SK-N-SH (cell line): Measurements from ENCODE around the gene RAB7A. TPM values are rescaled to one million over a fixed set of nuclear protein-coding genes. Genes with fewer than 3 reads are reported as not detected.

Experiments used
- CTCF ChIA-PET: fragments of 300-600, 350-600 bp; formaldehyde crosslinking; extraction: SDS; loops from one replicate; lab custom pipeline; 2021; lab: Yijun Ruan, JAX
- POLR2A ChIA-PET: fragments of 350-600 bp; sonication (Branson Sonifier 250); formaldehyde crosslinking; extraction: SDS; loops from one replicate; lab custom pipeline; 2020; ENCODE audit warnings: antibody characterized with exemption, inconsistent platforms; lab: Yijun Ruan, JAX
- DNase-seq: peaks from one replicate; pipeline ENCODE4 v3.0.0; 2012
- H2AFZ ChIP-seq: fragments of 200-600 bp; sonication (generic); 2 replicates; pipeline ENCODE4 v1.8.1; 2016; ENCODE audit warnings: antibody characterized with exemption, mild to moderate bottlenecking, low read depth
- H3F3A ChIP-seq: fragments of 200-600 bp; sonication (generic); replicated peaks from 2 replicates; pipeline ENCODE3; 2016; ENCODE audit warnings: antibody characterized with exemption, mild to moderate bottlenecking; ENCODE audit not compliant: insufficient read depth
- H3K27ac ChIP-seq, 2 experiments: fragments of 200-500 bp in 1 of 2; fragments of 200-600 bp in 1 of 2; sonication (Bioruptor generic) in 1 of 2; sonication (generic), shearing (Covaris generic) in 1 of 2; 2 replicates each; pipeline versions ENCODE4 v1.5.1 to v1.6.1; 2014 to 2016; ENCODE audit warnings: low read depth in 2 of 2, inconsistent platforms in 1 of 2, low read length in 1 of 2, mild to moderate bottlenecking in 1 of 2, mixed read lengths in 1 of 2
- H3K27me3 ChIP-seq: fragments of 200-600 bp; sonication (generic), shearing (Covaris generic); 2 replicates; pipeline ENCODE4 v1.6.1; 2016; ENCODE audit warnings: mixed run types; ENCODE audit not compliant: insufficient read depth
- H3K36me3 ChIP-seq, 2 experiments: fragments of 200-500 bp in 1 of 2; fragments of 200-600 bp in 1 of 2; sonication (Bioruptor generic) in 1 of 2; sonication (generic) in 1 of 2; replicated peaks in 1 of 2; 2 replicates each; pipeline versions ENCODE3 to v1.5.1; 2014 to 2016; ENCODE audit warnings: low read length in 1 of 2, mild to moderate bottlenecking in 1 of 2; ENCODE audit not compliant: insufficient read depth in 2 of 2, control insufficient read depth in 1 of 2
- H3K4me1 ChIP-seq, 2 experiments: fragments of 200-500 bp in 1 of 2; fragments of 200-600 bp in 1 of 2; sonication (Bioruptor generic) in 1 of 2; sonication (generic), shearing (Covaris generic) in 1 of 2; 2 replicates each; pipeline versions ENCODE4 v1.5.1 to v1.6.1; 2014 to 2016; ENCODE audit warnings: low read depth in 1 of 2, low read length in 1 of 2, mixed run types in 1 of 2; ENCODE audit not compliant: insufficient read depth in 2 of 2, control insufficient read depth in 1 of 2
- H3K4me2 ChIP-seq: fragments of 200-600 bp; sonication (generic), shearing (Covaris generic); 2 replicates; pipeline ENCODE4 v1.6.1; 2017; ENCODE audit warnings: mixed run types
- H3K4me3 ChIP-seq, 2 experiments: fragments of 200-500 bp in 1 of 2; fragments of 200-600 bp in 1 of 2; sonication (Bioruptor generic) in 1 of 2; sonication (generic), shearing (Covaris generic) in 1 of 2; 2 replicates each; pipeline versions ENCODE4 v1.5.1 to v1.8.1; 2014 to 2016; ENCODE audit warnings: low read depth in 2 of 2, inconsistent platforms in 1 of 2, low read length in 1 of 2, mild to moderate bottlenecking in 1 of 2, mixed read lengths in 1 of 2, moderate library complexity in 1 of 2
- H3K79me2 ChIP-seq: fragments of 200-600 bp; sonication (generic); 2 replicates; pipeline ENCODE4 v1.8.1; 2017; ENCODE audit warnings: mild to moderate bottlenecking; ENCODE audit not compliant: insufficient read depth
- H3K9ac ChIP-seq: fragments of 200-600 bp; sonication (generic); 2 replicates; pipeline ENCODE4 v1.6.1; 2017; ENCODE audit warnings: mixed run types
- H3K9me2 ChIP-seq: fragments of 200-600 bp; sonication (generic); 2 replicates; pipeline ENCODE4 v1.6.1; 2017; ENCODE audit warnings: mixed run types
- H3K9me3 ChIP-seq: fragments of 200-600 bp; sonication (generic); 2 replicates; pipeline ENCODE4 v1.6.1; 2017; ENCODE audit warnings: mixed run types, mild to moderate bottlenecking, moderate library complexity
- H4K20me1 ChIP-seq: fragments of 200-600 bp; sonication (generic); 2 replicates; pipeline ENCODE4 v1.6.1; 2017; ENCODE audit warnings: mild to moderate bottlenecking, mixed run types; ENCODE audit not compliant: insufficient read depth
- CHD2 ChIP-seq: fragments of 150-350 bp; IDR thresholded peaks from 2 replicates; pipeline ENCODE4 v1.6.1; 2018; ENCODE audit warnings: low read length; ENCODE audit not compliant: partially characterized antibody
- CTCF ChIP-seq: fragments of 200-600 bp; sonication (generic); IDR thresholded peaks from 2 replicates; pipeline ENCODE4 v1.6.1; 2017; ENCODE audit warnings: antibody characterized with exemption, mild to moderate bottlenecking, moderate library complexity
- FOSL2 ChIP-seq: IDR thresholded peaks from 2 replicates; pipeline ENCODE4 v1.4.0; 2012; ENCODE audit warnings: low read depth, mild to moderate bottlenecking, moderate library complexity, borderline replicate concordance
- MEF2A ChIP-seq: IDR thresholded peaks from 2 replicates; pipeline ENCODE4 v1.4.0; 2012; ENCODE audit warnings: low read depth, borderline replicate concordance
- NRF1 ChIP-seq: IDR thresholded peaks from 2 replicates; pipeline ENCODE4 v1.6.1; 2012; ENCODE audit warnings: low read depth, mild to moderate bottlenecking, low read length
- POLR2AphosphoS5 ChIP-seq: IDR thresholded peaks from 2 replicates; pipeline ENCODE4 v1.6.1; 2012; ENCODE audit warnings: low read depth, low read length
- RCOR1 ChIP-seq: fragments of 150-350 bp; IDR thresholded peaks from 2 replicates; pipeline ENCODE4 v1.6.1; 2017; ENCODE audit warnings: antibody characterized with exemption, low read length
- TAF1 ChIP-seq: IDR thresholded peaks from 2 replicates; pipeline ENCODE4 v1.6.1; 2012; ENCODE audit warnings: low read depth, mild to moderate bottlenecking, low read length, moderate library complexity, borderline replicate concordance
- YY1 ChIP-seq: IDR thresholded peaks from 2 replicates; pipeline ENCODE4 v1.4.0; 2012; ENCODE audit warnings: low read depth, mild to moderate bottlenecking
- ZBTB33 ChIP-seq: IDR thresholded peaks from 2 replicates; pipeline ENCODE4 v1.4.0; 2012; ENCODE audit warnings: low read depth, borderline replicate concordance
- WGBS: methylation state at CpG from one replicate; pipeline ENCODE4 v1.1.6; 2017; ENCODE audit warnings: low lambda C conversion rate; 5-methylcytosine and 5-hydroxymethylcytosine counted together
- polyA plus RNA-seq, 3 experiments: library from polyadenylated mRNA; depleted of rRNA; stranded (reverse); fragments of >200 nt; gene quantifications; 2 replicates each; pipeline ENCODE4 v1.2.3, GENCODE V29; 2012
- TF ChIP-seq, protein P1 (sequence below): fragments of 150-350 bp; IDR thresholded peaks from 2 replicates; pipeline ENCODE4 v1.6.1; 2016; ENCODE audit warnings: mild to moderate bottlenecking, low read depth, low read length
- TF ChIP-seq, protein P2 (sequence below): IDR thresholded peaks from 2 replicates; pipeline ENCODE4 v1.4.0; 2012; ENCODE audit warnings: low read depth, borderline replicate concordance
- TF ChIP-seq, protein P3 (sequence below): IDR thresholded peaks from 2 replicates; pipeline ENCODE4 v1.6.1; 2012; ENCODE audit warnings: mild to moderate bottlenecking, low read depth, low read length, moderate library complexity
- TF ChIP-seq, protein P4 (sequence below): fragments of 150-350 bp; IDR thresholded peaks from 2 replicates; pipeline ENCODE4 v1.6.1; 2017; ENCODE audit warnings: antibody characterized with exemption, low read length, low read depth, borderline replicate concordance

Gene RAB7A
- polyA plus RNA-seq, 1 of the 3 experiments (the other 2 are of a cell fraction): 271 TPM

DNA sequence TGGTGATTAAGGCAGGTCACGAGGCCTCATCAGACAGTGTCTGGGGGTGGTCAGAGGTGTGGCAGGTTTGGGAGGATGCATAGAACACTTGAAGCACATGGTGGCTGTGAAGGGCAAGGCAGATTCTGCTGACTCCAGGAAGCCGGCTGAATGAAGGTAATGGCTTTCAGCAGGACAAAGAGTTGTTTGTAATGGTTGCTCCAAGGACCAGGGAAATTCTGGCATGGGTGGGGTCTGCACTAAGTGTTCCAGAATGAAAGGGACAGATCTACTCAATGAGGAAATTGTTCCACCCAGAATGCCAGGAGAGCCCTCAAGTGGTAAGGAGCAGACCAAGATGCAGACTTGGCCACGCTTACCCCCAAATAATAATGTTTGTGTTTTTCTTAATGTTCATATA is 82.7 kb downstream of the RAB7A start:
- Histone ChIP-seq H3K36me3 (peaks cover 53 to 60% of the 10 kb centered on the region in 2 experiments), H4K20me1 (peaks cover 21% of the 10 kb centered on the region)
- CTCF ChIA-PET: interaction anchor here (1.2 to 2.0 kb wide), 4 partner anchors 12 to 128 kb away, joined by 3 to 9 read pairs (median 6); no protein-coding TSS in a partner anchor

More for the DNA sequence above, 82.7 kb downstream of the RAB7A start:
- H3K9me2 ChIP-seq: no peaks in the 10 kb centered on the region
- no peak overlapping the region for H3K4me3 ChIP-seq
- peaks cover 4% of the 10 kb centered on the region for H3F3A ChIP-seq
- no peak overlapping the region for H3K27ac ChIP-seq
- no peak overlapping the region for H3K9ac ChIP-seq
- no peak for DNase-seq
- no peaks in the 10 kb centered on the region for H3K9me3 ChIP-seq
- POLR2A ChIA-PET: no interaction called here
- no peaks in the 10 kb centered on the region for H3K27me3 ChIP-seq
- no peak overlapping the region for H2AFZ ChIP-seq
- TF ChIP-seq RCOR1: no peak
- no peak for TF ChIP-seq YY1
- no peak for TF ChIP-seq FOSL2
- TF ChIP-seq, protein P1, sequence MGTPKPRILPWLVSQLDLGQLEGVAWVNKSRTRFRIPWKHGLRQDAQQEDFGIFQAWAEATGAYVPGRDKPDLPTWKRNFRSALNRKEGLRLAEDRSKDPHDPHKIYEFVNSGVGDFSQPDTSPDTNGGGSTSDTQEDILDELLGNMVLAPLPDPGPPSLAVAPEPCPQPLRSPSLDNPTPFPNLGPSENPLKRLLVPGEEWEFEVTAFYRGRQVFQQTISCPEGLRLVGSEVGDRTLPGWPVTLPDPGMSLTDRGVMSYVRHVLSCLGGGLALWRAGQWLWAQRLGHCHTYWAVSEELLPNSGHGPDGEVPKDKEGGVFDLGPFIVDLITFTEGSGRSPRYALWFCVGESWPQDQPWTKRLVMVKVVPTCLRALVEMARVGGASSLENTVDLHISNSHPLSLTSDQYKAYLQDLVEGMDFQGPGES: no peak
- TF ChIP-seq CTCF: no peak
- no peak for TF ChIP-seq CHD2
- TF ChIP-seq TAF1: no peak
- TF ChIP-seq POLR2AphosphoS5: no peak
- TF ChIP-seq NRF1: no peak
- TF ChIP-seq MEF2A: no peak
- TF ChIP-seq, protein P2, sequence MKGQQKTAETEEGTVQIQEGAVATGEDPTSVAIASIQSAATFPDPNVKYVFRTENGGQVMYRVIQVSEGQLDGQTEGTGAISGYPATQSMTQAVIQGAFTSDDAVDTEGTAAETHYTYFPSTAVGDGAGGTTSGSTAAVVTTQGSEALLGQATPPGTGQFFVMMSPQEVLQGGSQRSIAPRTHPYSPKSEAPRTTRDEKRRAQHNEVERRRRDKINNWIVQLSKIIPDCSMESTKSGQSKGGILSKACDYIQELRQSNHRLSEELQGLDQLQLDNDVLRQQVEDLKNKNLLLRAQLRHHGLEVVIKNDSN: no peak
- TF ChIP-seq, protein P3, sequence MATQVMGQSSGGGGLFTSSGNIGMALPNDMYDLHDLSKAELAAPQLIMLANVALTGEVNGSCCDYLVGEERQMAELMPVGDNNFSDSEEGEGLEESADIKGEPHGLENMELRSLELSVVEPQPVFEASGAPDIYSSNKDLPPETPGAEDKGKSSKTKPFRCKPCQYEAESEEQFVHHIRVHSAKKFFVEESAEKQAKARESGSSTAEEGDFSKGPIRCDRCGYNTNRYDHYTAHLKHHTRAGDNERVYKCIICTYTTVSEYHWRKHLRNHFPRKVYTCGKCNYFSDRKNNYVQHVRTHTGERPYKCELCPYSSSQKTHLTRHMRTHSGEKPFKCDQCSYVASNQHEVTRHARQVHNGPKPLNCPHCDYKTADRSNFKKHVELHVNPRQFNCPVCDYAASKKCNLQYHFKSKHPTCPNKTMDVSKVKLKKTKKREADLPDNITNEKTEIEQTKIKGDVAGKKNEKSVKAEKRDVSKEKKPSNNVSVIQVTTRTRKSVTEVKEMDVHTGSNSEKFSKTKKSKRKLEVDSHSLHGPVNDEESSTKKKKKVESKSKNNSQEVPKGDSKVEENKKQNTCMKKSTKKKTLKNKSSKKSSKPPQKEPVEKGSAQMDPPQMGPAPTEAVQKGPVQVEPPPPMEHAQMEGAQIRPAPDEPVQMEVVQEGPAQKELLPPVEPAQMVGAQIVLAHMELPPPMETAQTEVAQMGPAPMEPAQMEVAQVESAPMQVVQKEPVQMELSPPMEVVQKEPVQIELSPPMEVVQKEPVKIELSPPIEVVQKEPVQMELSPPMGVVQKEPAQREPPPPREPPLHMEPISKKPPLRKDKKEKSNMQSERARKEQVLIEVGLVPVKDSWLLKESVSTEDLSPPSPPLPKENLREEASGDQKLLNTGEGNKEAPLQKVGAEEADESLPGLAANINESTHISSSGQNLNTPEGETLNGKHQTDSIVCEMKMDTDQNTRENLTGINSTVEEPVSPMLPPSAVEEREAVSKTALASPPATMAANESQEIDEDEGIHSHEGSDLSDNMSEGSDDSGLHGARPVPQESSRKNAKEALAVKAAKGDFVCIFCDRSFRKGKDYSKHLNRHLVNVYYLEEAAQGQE: no peak
- TF ChIP-seq, protein P4, sequence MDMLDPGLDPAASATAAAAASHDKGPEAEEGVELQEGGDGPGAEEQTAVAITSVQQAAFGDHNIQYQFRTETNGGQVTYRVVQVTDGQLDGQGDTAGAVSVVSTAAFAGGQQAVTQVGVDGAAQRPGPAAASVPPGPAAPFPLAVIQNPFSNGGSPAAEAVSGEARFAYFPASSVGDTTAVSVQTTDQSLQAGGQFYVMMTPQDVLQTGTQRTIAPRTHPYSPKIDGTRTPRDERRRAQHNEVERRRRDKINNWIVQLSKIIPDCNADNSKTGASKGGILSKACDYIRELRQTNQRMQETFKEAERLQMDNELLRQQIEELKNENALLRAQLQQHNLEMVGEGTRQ: no peak
- TF ChIP-seq ZBTB33: no peak
- TF ChIP-seq, all 33 proteins: peak for 0
- H3K4me2 ChIP-seq: no peak overlapping the region
- peaks cover 21% of the 10 kb centered on the region for H3K79me2 ChIP-seq
- H3K4me1 ChIP-seq: peaks cover 0 to 13% of the 10 kb centered on the region in 2 experiments
- WGBS: 96% methylated on average over 3 of the region's 3 CpGs
